SK-N-SH (cell line): ENCODE data around the gene PCNX3. TPM values are rescaled to one million over a fixed set of nuclear protein-coding genes. Genes with fewer than 3 reads are reported as not detected.

Experiments
- CTCF ChIA-PET: fragments of 300-600, 350-600 bp; formaldehyde crosslinking; extraction: SDS; loops from one replicate; lab custom pipeline; 2021; lab: Yijun Ruan, JAX
- POLR2A ChIA-PET: fragments of 350-600 bp; sonication (Branson Sonifier 250); formaldehyde crosslinking; extraction: SDS; loops from one replicate; lab custom pipeline; 2020; ENCODE audit warnings: antibody characterized with exemption, inconsistent platforms; lab: Yijun Ruan, JAX
- DNase-seq: peaks from one replicate; pipeline ENCODE4 v3.0.0; 2012
- H2AFZ ChIP-seq: fragments of 200-600 bp; sonication (generic); 2 replicates; pipeline ENCODE4 v1.8.1; 2016; ENCODE audit warnings: antibody characterized with exemption, mild to moderate bottlenecking, low read depth
- H3F3A ChIP-seq: fragments of 200-600 bp; sonication (generic); replicated peaks from 2 replicates; pipeline ENCODE3; 2016; ENCODE audit warnings: antibody characterized with exemption, mild to moderate bottlenecking; ENCODE audit not compliant: insufficient read depth
- H3K27ac ChIP-seq, 2 experiments: fragments of 200-500 bp in 1 of 2; fragments of 200-600 bp in 1 of 2; sonication (Bioruptor generic) in 1 of 2; sonication (generic), shearing (Covaris generic) in 1 of 2; 2 replicates each; pipeline versions ENCODE4 v1.5.1 to v1.6.1; 2014 to 2016; ENCODE audit warnings: low read depth in 2 of 2, inconsistent platforms in 1 of 2, low read length in 1 of 2, mild to moderate bottlenecking in 1 of 2, mixed read lengths in 1 of 2
- H3K27me3 ChIP-seq: fragments of 200-600 bp; sonication (generic), shearing (Covaris generic); 2 replicates; pipeline ENCODE4 v1.6.1; 2016; ENCODE audit warnings: mixed run types; ENCODE audit not compliant: insufficient read depth
- H3K36me3 ChIP-seq, 2 experiments: fragments of 200-500 bp in 1 of 2; fragments of 200-600 bp in 1 of 2; sonication (Bioruptor generic) in 1 of 2; sonication (generic) in 1 of 2; replicated peaks in 1 of 2; 2 replicates each; pipeline versions ENCODE3 to v1.5.1; 2014 to 2016; ENCODE audit warnings: low read length in 1 of 2, mild to moderate bottlenecking in 1 of 2; ENCODE audit not compliant: insufficient read depth in 2 of 2, control insufficient read depth in 1 of 2
- H3K4me1 ChIP-seq, 2 experiments: fragments of 200-500 bp in 1 of 2; fragments of 200-600 bp in 1 of 2; sonication (Bioruptor generic) in 1 of 2; sonication (generic), shearing (Covaris generic) in 1 of 2; 2 replicates each; pipeline versions ENCODE4 v1.5.1 to v1.6.1; 2014 to 2016; ENCODE audit warnings: low read depth in 1 of 2, low read length in 1 of 2, mixed run types in 1 of 2; ENCODE audit not compliant: insufficient read depth in 2 of 2, control insufficient read depth in 1 of 2
- H3K4me2 ChIP-seq: fragments of 200-600 bp; sonication (generic), shearing (Covaris generic); 2 replicates; pipeline ENCODE4 v1.6.1; 2017; ENCODE audit warnings: mixed run types
- H3K4me3 ChIP-seq, 2 experiments: fragments of 200-500 bp in 1 of 2; fragments of 200-600 bp in 1 of 2; sonication (Bioruptor generic) in 1 of 2; sonication (generic), shearing (Covaris generic) in 1 of 2; 2 replicates each; pipeline versions ENCODE4 v1.5.1 to v1.8.1; 2014 to 2016; ENCODE audit warnings: low read depth in 2 of 2, inconsistent platforms in 1 of 2, low read length in 1 of 2, mild to moderate bottlenecking in 1 of 2, mixed read lengths in 1 of 2, moderate library complexity in 1 of 2
- H3K79me2 ChIP-seq: fragments of 200-600 bp; sonication (generic); 2 replicates; pipeline ENCODE4 v1.8.1; 2017; ENCODE audit warnings: mild to moderate bottlenecking; ENCODE audit not compliant: insufficient read depth
- H3K9ac ChIP-seq: fragments of 200-600 bp; sonication (generic); 2 replicates; pipeline ENCODE4 v1.6.1; 2017; ENCODE audit warnings: mixed run types
- H3K9me2 ChIP-seq: fragments of 200-600 bp; sonication (generic); 2 replicates; pipeline ENCODE4 v1.6.1; 2017; ENCODE audit warnings: mixed run types
- H3K9me3 ChIP-seq: fragments of 200-600 bp; sonication (generic); 2 replicates; pipeline ENCODE4 v1.6.1; 2017; ENCODE audit warnings: mixed run types, mild to moderate bottlenecking, moderate library complexity
- H4K20me1 ChIP-seq: fragments of 200-600 bp; sonication (generic); 2 replicates; pipeline ENCODE4 v1.6.1; 2017; ENCODE audit warnings: mild to moderate bottlenecking, mixed run types; ENCODE audit not compliant: insufficient read depth
- CHD2 ChIP-seq: fragments of 150-350 bp; IDR thresholded peaks from 2 replicates; pipeline ENCODE4 v1.6.1; 2018; ENCODE audit warnings: low read length; ENCODE audit not compliant: partially characterized antibody
- EP300 ChIP-seq, 2 experiments: IDR thresholded peaks; 2 replicates each; pipeline versions ENCODE4 v1.4.0 to v1.6.1; 2012; ENCODE audit warnings: borderline replicate concordance in 1 of 2, low read depth in 1 of 2, low read length in 1 of 2
- FOXJ3 ChIP-seq: sonication (generic); formaldehyde crosslinking; IDR thresholded peaks from 2 replicates; pipeline ENCODE4 v1.5.1; 2020; ENCODE audit warnings: mild to moderate bottlenecking, missing genetic modification reagents
- GATA2 ChIP-seq: sonication (generic); formaldehyde crosslinking; IDR thresholded peaks from 2 replicates; pipeline ENCODE4 v1.5.0; 2020; ENCODE audit warnings: mild to moderate bottlenecking, missing genetic modification reagents
- IRF3 ChIP-seq: fragments of 150-350 bp; IDR thresholded peaks from 2 replicates; pipeline ENCODE4 v1.6.1; 2016; ENCODE audit warnings: mild to moderate bottlenecking, low read depth, low read length
- MEF2A ChIP-seq: IDR thresholded peaks from 2 replicates; pipeline ENCODE4 v1.4.0; 2012; ENCODE audit warnings: low read depth, borderline replicate concordance
- NFIC ChIP-seq: IDR thresholded peaks from 2 replicates; pipeline ENCODE4 v1.4.0; 2012; ENCODE audit warnings: borderline replicate concordance
- NRF1 ChIP-seq: IDR thresholded peaks from 2 replicates; pipeline ENCODE4 v1.6.1; 2012; ENCODE audit warnings: low read depth, mild to moderate bottlenecking, low read length
- PBX3 ChIP-seq: IDR thresholded peaks from 2 replicates; pipeline ENCODE4; 2012
- POLR2AphosphoS5 ChIP-seq: IDR thresholded peaks from 2 replicates; pipeline ENCODE4 v1.6.1; 2012; ENCODE audit warnings: low read depth, low read length
- RAD21 ChIP-seq: IDR thresholded peaks from 2 replicates; pipeline ENCODE4 v1.6.1; 2012; ENCODE audit warnings: mild to moderate bottlenecking, low read length
- RCOR1 ChIP-seq: fragments of 150-350 bp; IDR thresholded peaks from 2 replicates; pipeline ENCODE4 v1.6.1; 2017; ENCODE audit warnings: antibody characterized with exemption, low read length
- REST ChIP-seq: IDR thresholded peaks from 2 replicates; pipeline ENCODE4 v1.6.1; 2012; ENCODE audit warnings: mild to moderate bottlenecking, low read depth, low read length, moderate library complexity
- RFX5 ChIP-seq: IDR thresholded peaks from 2 replicates; pipeline ENCODE4 v1.6.1; 2012; ENCODE audit warnings: mild to moderate bottlenecking, improper control_type of control experiment, low read length
- RXRA ChIP-seq: IDR thresholded peaks from 2 replicates; pipeline ENCODE4 v1.4.0; 2012; ENCODE audit warnings: low read depth, mild to moderate bottlenecking, borderline replicate concordance
- SMC3 ChIP-seq: IDR thresholded peaks from 2 replicates; pipeline ENCODE4 v1.6.1; 2012; ENCODE audit warnings: low read depth, low read length, improper control_type of control experiment
- TEAD4 ChIP-seq: IDR thresholded peaks from 2 replicates; pipeline ENCODE4 v1.4.0; 2012; ENCODE audit warnings: mild to moderate bottlenecking, borderline replicate concordance; ENCODE audit not compliant: insufficient read depth
- YY1 ChIP-seq: IDR thresholded peaks from 2 replicates; pipeline ENCODE4 v1.4.0; 2012; ENCODE audit warnings: low read depth, mild to moderate bottlenecking
- ZBTB33 ChIP-seq: IDR thresholded peaks from 2 replicates; pipeline ENCODE4 v1.4.0; 2012; ENCODE audit warnings: low read depth, borderline replicate concordance
- WGBS: methylation state at CpG from one replicate; pipeline ENCODE4 v1.1.6; 2017; ENCODE audit warnings: low lambda C conversion rate; 5-methylcytosine and 5-hydroxymethylcytosine counted together
- polyA plus RNA-seq, 3 experiments: library from polyadenylated mRNA; depleted of rRNA; stranded (reverse); fragments of >200 nt; gene quantifications; 2 replicates each; pipeline ENCODE4 v1.2.3, GENCODE V29; 2012
- TF ChIP-seq, protein P1 (sequence below): IDR thresholded peaks from 2 replicates; pipeline ENCODE4 v1.4.0; 2012; ENCODE audit warnings: low read depth

PCNX3 gene
- polyA plus RNA-seq, 1 of the 3 experiments (the other 2 are of a cell fraction): 33.7 TPM

DNA sequence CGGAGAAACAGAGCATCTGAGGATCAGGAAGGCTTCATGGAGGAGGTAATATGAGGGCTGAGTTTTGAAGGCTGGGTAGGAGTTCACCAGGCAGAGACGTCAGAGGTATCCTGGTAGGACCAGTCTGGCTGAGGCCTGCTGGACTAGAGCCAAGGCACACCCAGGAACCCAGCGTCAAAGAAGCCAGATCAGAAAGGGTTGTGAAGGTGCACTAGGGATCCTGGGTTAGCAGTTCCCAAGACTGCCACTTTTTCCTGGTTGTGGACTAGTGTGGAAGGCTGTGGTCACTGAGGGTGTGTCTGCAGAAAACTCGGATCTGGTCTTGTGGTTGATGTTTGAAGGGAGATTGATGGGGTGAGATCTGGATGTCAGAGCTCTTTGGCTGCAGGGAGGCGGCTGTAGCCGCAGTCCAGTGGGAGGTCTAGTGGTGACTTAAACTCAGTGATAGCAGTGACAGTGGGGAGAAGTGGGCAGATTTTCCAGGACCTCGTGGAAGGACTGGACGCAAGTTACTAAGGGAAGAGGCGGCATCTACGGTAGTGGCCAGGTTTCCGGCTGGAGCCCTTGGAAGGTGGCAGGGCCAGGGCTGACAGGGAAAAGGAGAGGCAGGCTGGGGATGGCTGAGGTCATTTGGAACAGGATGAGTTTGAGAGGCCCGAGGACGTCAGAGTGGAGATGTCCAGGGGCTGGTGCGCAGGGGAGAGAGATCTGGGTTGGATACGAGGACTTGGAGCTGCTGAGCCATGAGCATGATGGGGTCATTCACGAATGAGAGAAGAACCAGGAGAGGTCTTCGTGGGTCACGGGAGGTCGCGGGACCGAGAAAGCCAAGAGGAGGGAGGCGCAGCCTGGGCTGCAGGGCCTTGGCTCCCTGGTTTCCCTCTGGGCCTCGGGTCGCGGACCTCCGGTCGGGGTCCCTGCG, 36.3 kb downstream of the PCNX3 start:
- CTCF ChIA-PET: interaction anchor here (0.9 to 2.7 kb wide), 3 partner anchors 11 to 58 kb away, joined by 3 to 13 read pairs (median 10); partner anchors contain the start of gene RELA

More for the DNA sequence above, 36.3 kb downstream of the PCNX3 start:
- Histone ChIP-seq H3K9ac (peak overlapping the region; percentile 66; the same call in 1 of the 2 replicates), H3K27me3 (no peaks in the 10 kb centered on the region), H3K27ac (peak overlapping the region; percentile 92 to 98), H3K4me3 (peak overlapping the region; percentile 51 to 56; a peak in 3 of 4 replicates), H3F3A (peaks cover 50% of the 10 kb centered on the region), H3K4me1 (peaks cover 11 to 25% of the 10 kb centered on the region in 2 experiments), H3K9me2 (no peaks in the 10 kb centered on the region), H2AFZ (no peak overlapping the region), H3K9me3 (no peaks in the 10 kb centered on the region), H4K20me1 (no peaks in the 10 kb centered on the region), H3K36me3 (peaks cover 19 to 35% of the 10 kb centered on the region in 2 experiments), H3K4me2 (peak overlapping the region; percentile 80; the same call in 1 of the 2 replicates), H3K79me2 (no peaks in the 10 kb centered on the region; the same call in 1 of the 2 replicates)
- TF ChIP-seq IRF3: no peak
- TF ChIP-seq SMC3: no peak
- TF ChIP-seq YY1: no peak
- TF ChIP-seq NRF1: no peak
- no peak for TF ChIP-seq CHD2
- no peak for TF ChIP-seq RXRA
- TF ChIP-seq EP300 (IDR thresholded peaks at IDR 0.05; ENCODE audit: borderline replicate concordance in 1 of 2, low read depth in 1 of 2, low read length in 1 of 2): no peak
- no peak for TF ChIP-seq PBX3
- TF ChIP-seq, protein P1, sequence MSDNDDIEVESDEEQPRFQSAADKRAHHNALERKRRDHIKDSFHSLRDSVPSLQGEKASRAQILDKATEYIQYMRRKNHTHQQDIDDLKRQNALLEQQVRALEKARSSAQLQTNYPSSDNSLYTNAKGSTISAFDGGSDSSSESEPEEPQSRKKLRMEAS: no peak
- no peak for TF ChIP-seq POLR2AphosphoS5
- no peak for TF ChIP-seq RCOR1
- TF ChIP-seq NFIC: no peak
- TF ChIP-seq ZBTB33: no peak
- TF ChIP-seq TEAD4: no peak
- TF ChIP-seq GATA2: no peak
- TF ChIP-seq RAD21: no peak
- TF ChIP-seq FOXJ3 (CRISPR knock-in tag): no peak
- no peak for TF ChIP-seq MEF2A
- no peak for TF ChIP-seq REST
- TF ChIP-seq RFX5: no peak
- 67% methylated on average over 21 of the region's 28 CpGs for WGBS
- DNase-seq: no peak
- POLR2A ChIA-PET: interaction anchor here (0.5 to 4.1 kb wide), 8 partner anchors 8 to 170 kb away, joined by 3 to 25 read pairs (median 5); partner anchors contain the start of genes RELA, RNASEH2C and SIPA1
